Effector memory CD8-positive, alpha-beta T cell (primary cell): ENCODE data around the gene ABCF3.
A peak's percentile ranks its signal among the peaks of the same experiment; 100 is the strongest.
"Not testable (repeated sequence)": the region's sequence is repeated elsewhere in the genome, so short reads cannot be mapped to it uniquely, and the experiment has no call there.

Experiments
- ATAC-seq: fragments of 150-1000 bp; cut with Tn5 transposase; replicated peaks from 2 replicates; pipeline ENCODE4 v1.10.0; 2021; ENCODE audit warnings: mild to moderate bottlenecking, moderate library complexity
- DNase-seq, 3 experiments: peaks; one replicate each; pipeline ENCODE4 v3.0.0; 2021
- H3K27ac Mint-ChIP-seq, 2 donors: one replicate each; pipeline ENCODE4 v1.8.0; 2022; ENCODE audit warnings: mild to moderate bottlenecking in 2 of 2, mixed read lengths in 2 of 2, moderate library complexity in 2 of 2
- H3K27me3 Mint-ChIP-seq, 2 donors: one replicate each; pipeline ENCODE4 v1.8.0; 2022; ENCODE audit warnings: mixed read lengths in 2 of 2
- H3K36me3 Mint-ChIP-seq: one replicate; pipeline ENCODE4 v1.8.0; 2022; ENCODE audit warnings: mild to moderate bottlenecking, moderate library complexity, mixed read lengths; ENCODE audit not compliant: insufficient read depth
- H3K4me1 Mint-ChIP-seq, 2 donors: one replicate each; pipeline ENCODE4 v1.8.0; 2022; ENCODE audit warnings: low read depth in 2 of 2, mixed read lengths in 2 of 2
- H3K4me3 Mint-ChIP-seq, 2 donors: one replicate each; pipeline ENCODE4 v1.8.0; 2022; ENCODE audit warnings: mild to moderate bottlenecking in 2 of 2, mixed read lengths in 2 of 2, moderate library complexity in 2 of 2
- H3K9me3 Mint-ChIP-seq, 2 donors: one replicate each; pipeline ENCODE4 v1.8.0; 2022; ENCODE audit warnings: mixed read lengths in 2 of 2
- total RNA-seq, 9 experiments: gene quantifications; one replicate each; lab custom pipeline; 2026; lab: John Stamatoyannopoulos, UW

Gene ABCF3
- 57.7 to 89.7 (median 78.6) reads per million in 9 experiments for total RNA-seq

GRCh38 chr3:184186184-184186901 lies at the start of gene ABCF3:
TSS of gene ABCF3 (plus strand) at chr3:184186199. CDS start at chr3:184186208, 9 bp downstream.
- Mint-ChIP-seq H3K27ac (peak within 1 kb of the TSS; percentile 94 to 96), H3K4me1 (peaks cover 33 to 40% of the 10 kb centered on the region in 2 donors)

GRCh38 chr3:184140436-184140835 lies 45.6 kb upstream of the ABCF3 start:
- H3K27ac Mint-ChIP-seq: no peak overlapping the region
- H3K27me3 Mint-ChIP-seq: no peaks in the 10 kb centered on the region
- H3K36me3 Mint-ChIP-seq: peaks cover 56% of the 10 kb centered on the region
- no peaks in the 10 kb centered on the region for H3K9me3 Mint-ChIP-seq
- H3K4me1 Mint-ChIP-seq: peaks cover 18 to 22% of the 10 kb centered on the region in 2 donors
- no peak overlapping the region for H3K4me3 Mint-ChIP-seq
- no peak for ATAC-seq
- DNase-seq: no peak

More at GRCh38 chr3:184186184-184186901, at the start of gene ABCF3:
- peak; percentile 24 for ATAC-seq
- Mint-ChIP-seq H3K27me3 (no peaks in the 10 kb centered on the region), H3K9me3 (no peaks in the 10 kb centered on the region), H3K4me3 (peak within 1 kb of the TSS; percentile 84 to 89), H3K36me3 (peaks cover 58% of the 10 kb centered on the region)
- DNase-seq: no peak

- H3K27me3 Mint-ChIP-seq: no peaks in the 10 kb centered on the region
- H3K9me3 Mint-ChIP-seq: no peaks in the 10 kb centered on the region
- H3K27ac Mint-ChIP-seq: peak overlapping the region; percentile 17 to 70
- H3K4me3 Mint-ChIP-seq: no peak overlapping the region
- H3K36me3 Mint-ChIP-seq: peaks cover 53% of the 10 kb centered on the region
- no peak for ATAC-seq
- DNase-seq: no peak
- H3K4me1 Mint-ChIP-seq: peaks cover 6 to 7% of the 10 kb centered on the region in 2 donors
Measured at GRCh38 chr3:184142199-184142598, 43.8 kb upstream of the ABCF3 start.

GRCh38 chr3:184143327-184143726 lies 42.7 kb upstream of the ABCF3 start:
- H3K27ac Mint-ChIP-seq: no peak overlapping the region
- no peaks in the 10 kb centered on the region for H3K9me3 Mint-ChIP-seq
- peaks cover 42% of the 10 kb centered on the region for H3K36me3 Mint-ChIP-seq
- no peak overlapping the region for H3K4me3 Mint-ChIP-seq
- ATAC-seq (no peak), DNase-seq (no peak)
- H3K4me1 Mint-ChIP-seq: peaks cover 4 to 6% of the 10 kb centered on the region in 2 donors
- H3K27me3 Mint-ChIP-seq: no peaks in the 10 kb centered on the region

GRCh38 chr3:184144505-184144904 lies 41.5 kb upstream of the ABCF3 start:
- DNase-seq (no peak), ATAC-seq (no peak)
- Mint-ChIP-seq H3K9me3 (no peaks in the 10 kb centered on the region), H3K27me3 (no peaks in the 10 kb centered on the region), H3K4me1 (peaks cover 4 to 6% of the 10 kb centered on the region in 2 donors), H3K27ac (peak overlapping the region in 1 of 2 donors; percentile 38), H3K36me3 (peaks cover 30% of the 10 kb centered on the region), H3K4me3 (no peak overlapping the region)

GRCh38 chr3:184145111-184145524 lies 40.9 kb upstream of the ABCF3 start:
- DNase-seq (no peak), ATAC-seq (peak; percentile 56)
- Mint-ChIP-seq H3K9me3 (no peaks in the 10 kb centered on the region), H3K4me3 (no peak overlapping the region), H3K4me1 (peaks cover 4% of the 10 kb centered on the region in 2 donors), H3K36me3 (peaks cover 24% of the 10 kb centered on the region), H3K27me3 (no peaks in the 10 kb centered on the region), H3K27ac (peak overlapping the region in 1 of 2 donors; percentile 38)

- H3K4me1 Mint-ChIP-seq: no peaks in the 10 kb centered on the region
- H3K27ac Mint-ChIP-seq: no peak overlapping the region
- no peaks in the 10 kb centered on the region for H3K27me3 Mint-ChIP-seq
- no peak for ATAC-seq
- H3K36me3 Mint-ChIP-seq: peaks cover 18% of the 10 kb centered on the region
- DNase-seq: no peak
- H3K9me3 Mint-ChIP-seq: no peaks in the 10 kb centered on the region
- no peak overlapping the region for H3K4me3 Mint-ChIP-seq
Measured at GRCh38 chr3:184145751-184146270, 40.2 kb upstream of the ABCF3 start.

GRCh38 chr3:184148076-184148475 lies 37.9 kb upstream of the ABCF3 start:
- Mint-ChIP-seq H3K4me3 (no peak overlapping the region), H3K36me3 (peaks cover 4% of the 10 kb centered on the region), H3K9me3 (no peaks in the 10 kb centered on the region), H3K27ac (no peak overlapping the region), H3K4me1 (no peaks in the 10 kb centered on the region), H3K27me3 (no peaks in the 10 kb centered on the region)
- DNase-seq (no peak), ATAC-seq (no peak)

- Mint-ChIP-seq H3K27me3 (no peaks in the 10 kb centered on the region), H3K9me3 (no peaks in the 10 kb centered on the region), H3K4me1 (peaks cover 0 to 5% of the 10 kb centered on the region in 2 donors), H3K36me3 (peaks cover 6% of the 10 kb centered on the region), H3K4me3 (no peak overlapping the region), H3K27ac (peak overlapping the region in 1 of 2 donors; percentile 56)
- DNase-seq: no peak
- no peak for ATAC-seq
Measured at GRCh38 chr3:184149123-184149522, 36.9 kb upstream of the ABCF3 start.

GRCh38 chr3:184149770-184150169 lies 36.2 kb upstream of the ABCF3 start:
- not testable (repeated sequence) for ATAC-seq, H3K9me3 Mint-ChIP-seq, H3K4me1 Mint-ChIP-seq, H3K36me3 Mint-ChIP-seq, H3K4me3 Mint-ChIP-seq, DNase-seq, H3K27me3 Mint-ChIP-seq, H3K27ac Mint-ChIP-seq

- Mint-ChIP-seq H3K9me3 (no peaks in the 10 kb centered on the region), H3K36me3 (peaks cover 7% of the 10 kb centered on the region), H3K27ac (peak within 1 kb of the TSS; percentile 74 to 88), H3K4me1 (peaks cover 19 to 30% of the 10 kb centered on the region in 2 donors), H3K4me3 (peak within 1 kb of the TSS; percentile 93 to 97), H3K27me3 (no peaks in the 10 kb centered on the region)
- DNase-seq (peak; percentile 14 to 35 (median 26)), ATAC-seq (peak; percentile 72)
Measured at GRCh38 chr3:184154885-184155643, 30.9 kb upstream of the ABCF3 start, which contains the start of gene DVL3. TSS of gene DVL3 (plus strand) at chr3:184155377. CDS start at chr3:184155636, 259 bp downstream.

- Mint-ChIP-seq H3K36me3 (peaks cover 8% of the 10 kb centered on the region), H3K27ac (peak overlapping the region; percentile 74 to 88), H3K9me3 (no peaks in the 10 kb centered on the region), H3K4me3 (peak overlapping the region; percentile 93 to 97), H3K4me1 (peaks cover 24 to 35% of the 10 kb centered on the region in 2 donors), H3K27me3 (no peaks in the 10 kb centered on the region)
- peak; percentile 62 for ATAC-seq
- peak; percentile 25 to 38 (median 27) for DNase-seq
Measured at GRCh38 chr3:184155644-184156521, 30.1 kb upstream of the ABCF3 start.
